ENCODE measurements around the gene ERO1B.

Gene ERO1B

GRCh38 chr1:236176337-236177336, 105.1 kb downstream of the ERO1B start:
- DNase-seq = no peak

- DNase-seq = no peak
Observed at GRCh38 chr1:236175642-236176336, 106.0 kb downstream of the ERO1B start.

GRCh38 chr1:236173174-236173767, 108.5 kb downstream of the ERO1B start:
- DNase-seq = no peak

GRCh38 chr1:236172041-236172579, 109.6 kb downstream of the ERO1B start:
- no peak for DNase-seq

- DNase-seq = no peak
Observed at GRCh38 chr1:236168716-236169429, 112.9 kb downstream of the ERO1B start.

GRCh38 chr1:236167578-236167977, 114.2 kb downstream of the ERO1B start:
- DNase-seq = no peak

- DNase-seq = no peak
Observed at GRCh38 chr1:236167154-236167553, 114.6 kb downstream of the ERO1B start.

GRCh38 chr1:236166041-236166440, 115.7 kb downstream of the ERO1B start:
- DNase-seq = no peak

Data from left hindlimb (tissue), 1 donor.